NT2/D1 (cell line): Measurements from ENCODE around the gene FMNL2.

Experiments used
- YY1 ChIP-seq: IDR thresholded peaks from 2 replicates; pipeline ENCODE4 v1.6.1; 2011; ENCODE audit not compliant: insufficient read length, insufficient read depth
- ZNF274 ChIP-seq: IDR thresholded peaks from 2 replicates; pipeline ENCODE4 v1.6.1; 2011; ENCODE audit warnings: mild to moderate bottlenecking, low read depth, low read length

- no peak for TF ChIP-seq ZNF274
- no peak for TF ChIP-seq YY1
Measured at GRCh38 chr2:152646775-152647174, 311.8 kb downstream of the FMNL2 start.
